Uterus (tissue), 2 donors: Measurements from ENCODE around the gene CCL11.

ENCODE experiments used
- CTCF ChIP-seq, 4 experiments: fragments of 200-600 bp in 2 of 4; fragments of 450-650 bp in 2 of 4; sonication (generic) in 2 of 4; IDR thresholded peaks; one replicate each; pipeline ENCODE4 v1.5.1; 2016 to 2019; ENCODE audit warnings: antibody characterized with exemption in 4 of 4, mild to moderate bottlenecking in 2 of 4, moderate library complexity in 1 of 4
- POLR2A ChIP-seq, 2 donors: fragments of 450-650 bp; IDR thresholded peaks; one replicate each; pipeline ENCODE4 v1.6.1; 2016; ENCODE audit warnings: antibody characterized with exemption in 2 of 2, mild to moderate bottlenecking in 1 of 2, moderate library complexity in 1 of 2

- TF ChIP-seq CTCF (IDR thresholded peaks at IDR 0.05) (no peak), POLR2A (IDR thresholded peaks at IDR 0.05) (no peak)
Measured at GRCh38 chr17:34299956-34300577, 14.5 kb downstream of the CCL11 start.
